ENCODE measurements around the gene AHDC1.

AHDC1 gene

DNA sequence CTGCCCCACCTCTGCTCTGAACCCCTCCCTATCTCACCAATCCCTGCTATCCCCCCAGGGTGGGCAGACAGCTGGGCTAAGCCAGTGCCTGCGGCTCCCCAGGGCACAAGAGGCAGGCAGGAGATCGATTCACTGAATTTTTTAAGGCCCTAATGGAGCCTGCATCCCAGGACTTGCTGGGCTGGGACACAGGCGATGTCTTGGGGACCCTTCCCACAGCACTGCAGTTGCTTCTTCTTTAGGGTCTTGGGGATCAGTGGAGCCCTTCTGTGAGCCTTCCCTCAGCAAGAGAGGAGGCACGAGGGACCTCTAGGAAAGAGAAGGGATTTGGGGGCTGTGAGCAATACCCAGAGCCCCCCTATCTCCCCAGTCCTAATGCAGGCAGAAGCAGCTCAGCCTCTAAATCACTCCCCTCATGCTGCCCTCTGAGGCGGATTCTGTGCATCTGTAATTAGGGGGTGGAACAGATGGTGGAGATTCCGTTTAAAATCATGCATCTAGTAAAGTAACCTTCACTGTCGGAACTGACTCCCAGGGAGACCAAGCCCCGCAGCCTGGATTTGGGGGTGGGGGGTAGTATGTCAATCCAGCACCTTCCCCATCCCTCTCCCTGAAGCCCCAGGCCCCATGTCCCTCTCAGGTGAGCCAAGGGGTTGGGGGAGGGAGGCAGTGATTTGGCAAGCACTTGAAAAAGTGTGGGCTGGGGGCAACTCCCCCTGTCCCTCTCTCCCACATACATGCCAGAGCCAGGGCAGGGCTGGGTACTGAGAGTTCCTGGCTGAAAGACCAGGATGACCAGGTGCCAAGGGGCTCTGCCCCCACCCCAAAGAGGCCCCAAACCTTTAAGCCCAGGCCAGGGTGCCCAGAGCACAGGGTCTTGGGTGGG lies 10.0 kb downstream of the AHDC1 start:
- DNase-seq (ENCODE audit: low read depth, low spot score): no peak
- no peak overlapping the region for H3K4me3 ChIP-seq (ENCODE audit: low read depth, low read length)
- TF ChIP-seq, protein P1, sequence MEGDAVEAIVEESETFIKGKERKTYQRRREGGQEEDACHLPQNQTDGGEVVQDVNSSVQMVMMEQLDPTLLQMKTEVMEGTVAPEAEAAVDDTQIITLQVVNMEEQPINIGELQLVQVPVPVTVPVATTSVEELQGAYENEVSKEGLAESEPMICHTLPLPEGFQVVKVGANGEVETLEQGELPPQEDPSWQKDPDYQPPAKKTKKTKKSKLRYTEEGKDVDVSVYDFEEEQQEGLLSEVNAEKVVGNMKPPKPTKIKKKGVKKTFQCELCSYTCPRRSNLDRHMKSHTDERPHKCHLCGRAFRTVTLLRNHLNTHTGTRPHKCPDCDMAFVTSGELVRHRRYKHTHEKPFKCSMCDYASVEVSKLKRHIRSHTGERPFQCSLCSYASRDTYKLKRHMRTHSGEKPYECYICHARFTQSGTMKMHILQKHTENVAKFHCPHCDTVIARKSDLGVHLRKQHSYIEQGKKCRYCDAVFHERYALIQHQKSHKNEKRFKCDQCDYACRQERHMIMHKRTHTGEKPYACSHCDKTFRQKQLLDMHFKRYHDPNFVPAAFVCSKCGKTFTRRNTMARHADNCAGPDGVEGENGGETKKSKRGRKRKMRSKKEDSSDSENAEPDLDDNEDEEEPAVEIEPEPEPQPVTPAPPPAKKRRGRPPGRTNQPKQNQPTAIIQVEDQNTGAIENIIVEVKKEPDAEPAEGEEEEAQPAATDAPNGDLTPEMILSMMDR (IDR thresholded peaks at IDR 0.05; ENCODE audit: insufficient read depth, low read length, missing control alignments): no peak
- ChIA-PET POLR2A (interaction anchor here (1.5 kb wide), 1 partner anchor 19 kb away, joined by 5 read pairs; no protein-coding TSS in a partner anchor), CTCF (interaction anchor here (1.1 to 20.5 kb wide), 4 partner anchors 13 to 297 kb away, joined by 3 to 689 read pairs (median 7); no protein-coding TSS in a partner anchor)

DNA sequence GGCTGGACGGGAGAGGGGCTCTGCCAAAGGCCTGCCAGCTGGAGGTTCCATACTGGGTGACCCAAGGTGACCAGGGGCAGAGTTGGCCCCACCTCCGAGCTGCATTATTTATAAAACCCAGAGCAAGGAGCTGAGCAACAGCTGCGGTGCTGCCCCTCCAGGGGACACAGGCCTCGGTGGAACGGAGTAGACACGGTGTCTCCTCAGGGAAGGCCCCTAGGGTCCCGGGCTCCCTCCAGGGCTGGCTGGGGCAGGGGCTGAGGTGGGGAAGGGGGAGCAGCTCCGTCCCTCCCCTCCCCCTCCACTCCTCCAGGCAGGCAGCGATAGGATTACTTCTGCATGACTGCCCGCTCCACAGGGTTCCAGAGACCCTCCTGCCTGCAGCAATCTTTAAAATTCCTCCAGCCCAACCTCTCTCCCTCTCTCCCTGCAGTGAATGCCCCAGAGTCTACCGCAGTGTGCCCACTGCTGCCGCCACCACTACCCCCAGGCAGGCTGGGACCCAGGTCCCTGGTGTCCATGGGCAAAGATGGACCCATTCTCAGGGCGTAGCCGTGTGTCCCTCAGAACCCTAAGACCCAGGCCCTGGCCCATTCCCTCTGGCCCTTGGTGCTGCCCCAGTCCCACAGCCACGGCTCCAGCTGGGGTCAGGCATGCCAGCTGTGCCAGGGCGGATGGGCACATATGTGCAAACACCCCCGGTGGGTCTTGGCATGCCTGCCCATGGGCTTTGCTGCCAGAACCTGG lies 10.8 kb downstream of the AHDC1 start:
- no peak overlapping the region for H3K4me3 ChIP-seq (ENCODE audit: low read depth, low read length)
- POLR2A ChIA-PET: no interaction called here
- TF ChIP-seq, protein P1 (IDR thresholded peaks at IDR 0.05; ENCODE audit: insufficient read depth, low read length, missing control alignments): no peak
- CTCF ChIA-PET: interaction anchor here (1.1 to 20.5 kb wide), 5 partner anchors 8 to 296 kb away, joined by 3 to 689 read pairs (median 9); no protein-coding TSS in a partner anchor
- DNase-seq (ENCODE audit: low read depth, low spot score): no peak

DNA sequence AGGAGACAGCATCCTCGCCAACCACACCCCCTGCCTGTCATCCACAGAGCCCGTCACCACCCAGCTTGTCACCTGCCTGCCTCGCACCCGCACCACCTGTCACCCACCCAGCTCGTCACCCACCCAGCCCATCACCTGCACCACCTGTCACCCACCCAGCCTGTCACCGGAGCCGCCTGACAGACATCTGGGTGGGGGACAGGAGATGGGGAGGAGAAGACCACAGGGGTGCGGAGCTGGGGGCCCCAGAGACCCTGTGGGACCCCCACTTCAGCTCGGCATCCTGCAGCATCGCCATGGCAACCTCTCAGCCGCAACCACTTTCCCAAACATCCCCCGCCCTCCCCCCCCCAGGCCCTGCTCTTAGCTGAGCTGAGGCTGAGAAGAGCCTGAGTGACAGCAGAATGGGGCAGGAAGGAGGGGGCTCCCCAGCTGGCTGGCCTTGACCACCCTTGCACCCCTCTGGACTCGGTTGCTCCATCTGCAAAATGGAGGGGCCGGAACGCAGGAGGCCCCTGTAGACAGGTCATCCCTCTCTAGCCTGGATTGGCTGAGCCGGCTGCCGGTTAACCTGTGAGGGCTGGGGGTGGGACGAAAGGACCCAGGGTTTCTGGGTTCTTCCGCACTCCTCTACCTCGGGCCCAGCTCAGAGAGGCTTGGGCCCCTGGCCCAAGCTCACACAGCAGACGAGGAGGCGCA lies 11.6 kb downstream of the AHDC1 start:
- CTCF ChIA-PET: interaction anchor here (1.5 to 20.5 kb wide), 5 partner anchors 9 to 295 kb away, joined by 4 to 689 read pairs (median 9); no protein-coding TSS in a partner anchor
- no peak overlapping the region for H3K4me3 ChIP-seq (ENCODE audit: low read depth, low read length)
- no peak for DNase-seq (ENCODE audit: low read depth, low spot score)
- POLR2A ChIA-PET: no interaction called here
- TF ChIP-seq, protein P1 (IDR thresholded peaks at IDR 0.05; ENCODE audit: insufficient read depth, low read length, missing control alignments): no peak

DNA sequence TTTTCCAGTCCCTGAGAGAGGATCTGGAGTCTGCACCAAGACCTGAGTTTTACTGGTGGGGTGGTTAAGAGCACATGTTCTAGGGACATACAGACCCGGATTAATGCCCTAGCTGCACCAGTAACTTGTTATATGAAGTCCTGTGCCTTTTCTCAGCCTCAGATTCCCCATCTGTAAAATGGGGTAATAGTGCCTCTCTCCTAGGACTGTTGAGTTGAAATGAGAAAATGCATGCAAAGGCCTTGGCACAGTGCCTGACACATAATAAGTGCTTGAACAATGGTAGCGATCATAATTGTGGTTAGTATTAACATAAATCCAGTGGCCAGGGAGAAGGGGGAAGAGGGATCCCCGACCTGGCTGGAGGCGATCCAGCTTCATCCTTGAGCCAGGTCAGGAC lies 12.3 kb downstream of the AHDC1 start:
- no peak for DNase-seq (ENCODE audit: low read depth, low spot score)
- CTCF ChIA-PET: interaction anchor here (1.7 to 20.5 kb wide), 6 partner anchors 9 to 176 kb away, joined by 5 to 689 read pairs (median 9); no protein-coding TSS in a partner anchor
- POLR2A ChIA-PET: interaction anchor here (1.4 kb wide), 1 partner anchor 16 kb away, joined by 3 read pairs; no protein-coding TSS in a partner anchor
- TF ChIP-seq, protein P1 (IDR thresholded peaks at IDR 0.05; ENCODE audit: insufficient read depth, low read length, missing control alignments): no peak
- H3K4me3 ChIP-seq (ENCODE audit: low read depth, low read length): no peak overlapping the region

- DNase-seq (ENCODE audit: low read depth, low spot score): no peak
- ChIA-PET POLR2A (interaction anchor here (1.4 kb wide), 2 partner anchors 10 to 16 kb away, joined by 3 read pairs; no protein-coding TSS in a partner anchor), CTCF (interaction anchor here (1.5 to 20.5 kb wide), 7 partner anchors 8 to 175 kb away, joined by 5 to 689 read pairs (median 9); no protein-coding TSS in a partner anchor)
- H3K4me3 ChIP-seq (ENCODE audit: low read depth, low read length): no peak overlapping the region
- TF ChIP-seq, protein P1 (IDR thresholded peaks at IDR 0.05; ENCODE audit: insufficient read depth, low read length, missing control alignments): no peak
These were observed 12.9 kb downstream of the AHDC1 start for GRCh38 chr1:27590917-27591508.
